Lower lobe of right lung (tissue), 2 donors: ENCODE measurements around the gene CDON. TPM values are rescaled to one million over a fixed set of nuclear protein-coding genes. Genes with fewer than 3 reads are reported as not detected.

ENCODE experiments used
- ATAC-seq, 2 donors: fragments of 200-7000 bp; cut with Tn5 transposase; one replicate each; pipeline ENCODE4 v1.9.1; 2020 to 2022; ENCODE audit warnings: mild to moderate bottlenecking in 2 of 2, moderate library complexity in 2 of 2
- DNase-seq: peaks from one replicate; pipeline ENCODE4 v3.0.0-alpha.2; 2020
- H3K27ac ChIP-seq: fragments of 200-600 bp; one replicate; pipeline ENCODE4 v1.8.0; 2022
- H3K27me3 ChIP-seq: fragments of 200-600 bp; one replicate; pipeline ENCODE4 v1.8.0; 2022; ENCODE audit warnings: low read depth
- H3K36me3 ChIP-seq: fragments of 200-600 bp; one replicate; pipeline ENCODE4 v1.8.0; 2022; ENCODE audit warnings: mild to moderate bottlenecking
- H3K4me1 ChIP-seq: fragments of 200-600 bp; one replicate; pipeline ENCODE4 v1.8.0; 2022
- H3K4me3 ChIP-seq: fragments of 200-600 bp; one replicate; pipeline ENCODE4 v1.8.0; 2022; ENCODE audit warnings: mild to moderate bottlenecking
- H3K9me3 ChIP-seq: fragments of 200-600 bp; one replicate; pipeline ENCODE4 v1.8.0; 2022
- intact Hi-C: fragments of 100-400 bp; cut with DNase I; formaldehyde crosslinking; loops from one replicate; pipeline ENCODE4 v1.11.0; 2022
- total RNA-seq: library from RNA; stranded (reverse); fragmentation: NEBNext Ultra II Directional; extraction: Animal tissue kit (Norgen Biotek cat#: 25700); gene quantifications from one replicate; pipeline ENCODE4 v1.2.1, GENCODE V29; 2021
- TF ChIP-seq, protein P1 (sequence below): fragments of 200-600 bp; IDR thresholded peaks from one replicate; pipeline ENCODE4 v1.8.0; 2022; ENCODE audit warnings: antibody characterized with exemption, mild to moderate bottlenecking
- donor health status: DM: no; HTN: yes; CAD: no; lungs with severe emphysema.

Gene CDON
- total RNA-seq, 1 donor from 2014 or later, result 18.5 TPM

DNA sequence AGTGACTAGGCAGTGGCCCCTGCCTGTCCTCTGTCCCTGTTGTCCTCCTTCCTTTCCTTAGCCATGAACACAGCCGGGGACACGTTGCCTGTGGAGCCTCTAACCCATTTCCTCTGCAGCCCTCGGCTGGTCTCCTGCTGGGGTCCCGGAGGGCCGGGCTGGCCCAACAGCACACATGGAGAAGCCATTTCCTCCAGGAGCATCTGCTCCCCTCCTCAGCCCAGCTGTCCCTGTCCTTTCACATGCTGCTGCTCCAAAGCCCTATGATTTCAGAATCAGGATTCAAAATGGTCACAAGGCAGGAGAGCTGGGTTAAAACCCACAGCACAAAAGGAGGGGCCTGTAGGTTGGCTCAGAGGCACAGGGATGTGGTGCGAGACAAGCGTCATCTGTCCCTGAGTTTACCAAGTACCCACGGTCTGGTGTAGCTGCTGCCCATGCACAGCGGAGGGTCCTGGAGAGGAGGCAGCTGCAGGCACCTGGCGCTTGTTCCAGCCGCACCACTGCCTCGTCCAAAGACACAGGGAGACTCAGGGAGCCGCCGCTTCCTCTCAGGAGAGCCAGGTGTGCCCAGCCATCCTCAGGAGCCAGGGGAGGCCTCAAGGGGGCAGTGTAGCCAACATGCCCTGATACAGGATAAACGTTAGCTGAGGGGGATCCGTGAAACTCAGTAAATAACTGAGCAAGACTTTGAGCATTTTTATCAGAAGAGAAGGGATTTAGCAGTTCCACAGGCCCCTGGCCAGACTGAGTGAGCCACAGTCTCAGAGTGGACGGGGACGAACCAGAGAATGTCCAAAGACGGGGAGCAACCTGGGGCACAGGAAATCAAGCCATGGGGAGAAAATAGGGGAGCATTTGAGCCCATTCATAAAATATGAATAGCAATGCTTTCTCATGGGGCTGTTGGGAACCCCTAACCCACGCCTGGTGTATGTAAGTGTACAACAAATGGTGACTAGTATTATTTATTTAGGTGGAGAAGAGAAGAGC lies 120.8 kb downstream of the CDON start:
- Histone ChIP-seq H3K27ac (no peak overlapping the region), H3K9me3 (no peaks in the 10 kb centered on the region), H3K36me3 (no peaks in the 10 kb centered on the region), H3K4me1 (no peaks in the 10 kb centered on the region), H3K27me3 (peaks cover 3% of the 10 kb centered on the region), H3K4me3 (no peak overlapping the region)
- TF ChIP-seq, protein P1, sequence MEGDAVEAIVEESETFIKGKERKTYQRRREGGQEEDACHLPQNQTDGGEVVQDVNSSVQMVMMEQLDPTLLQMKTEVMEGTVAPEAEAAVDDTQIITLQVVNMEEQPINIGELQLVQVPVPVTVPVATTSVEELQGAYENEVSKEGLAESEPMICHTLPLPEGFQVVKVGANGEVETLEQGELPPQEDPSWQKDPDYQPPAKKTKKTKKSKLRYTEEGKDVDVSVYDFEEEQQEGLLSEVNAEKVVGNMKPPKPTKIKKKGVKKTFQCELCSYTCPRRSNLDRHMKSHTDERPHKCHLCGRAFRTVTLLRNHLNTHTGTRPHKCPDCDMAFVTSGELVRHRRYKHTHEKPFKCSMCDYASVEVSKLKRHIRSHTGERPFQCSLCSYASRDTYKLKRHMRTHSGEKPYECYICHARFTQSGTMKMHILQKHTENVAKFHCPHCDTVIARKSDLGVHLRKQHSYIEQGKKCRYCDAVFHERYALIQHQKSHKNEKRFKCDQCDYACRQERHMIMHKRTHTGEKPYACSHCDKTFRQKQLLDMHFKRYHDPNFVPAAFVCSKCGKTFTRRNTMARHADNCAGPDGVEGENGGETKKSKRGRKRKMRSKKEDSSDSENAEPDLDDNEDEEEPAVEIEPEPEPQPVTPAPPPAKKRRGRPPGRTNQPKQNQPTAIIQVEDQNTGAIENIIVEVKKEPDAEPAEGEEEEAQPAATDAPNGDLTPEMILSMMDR, result peak; percentile 67
- ATAC-seq, result peak; percentile 73 to 85
- peak; percentile 71 for DNase-seq
- intact Hi-C loops, result no loop called here

DNA sequence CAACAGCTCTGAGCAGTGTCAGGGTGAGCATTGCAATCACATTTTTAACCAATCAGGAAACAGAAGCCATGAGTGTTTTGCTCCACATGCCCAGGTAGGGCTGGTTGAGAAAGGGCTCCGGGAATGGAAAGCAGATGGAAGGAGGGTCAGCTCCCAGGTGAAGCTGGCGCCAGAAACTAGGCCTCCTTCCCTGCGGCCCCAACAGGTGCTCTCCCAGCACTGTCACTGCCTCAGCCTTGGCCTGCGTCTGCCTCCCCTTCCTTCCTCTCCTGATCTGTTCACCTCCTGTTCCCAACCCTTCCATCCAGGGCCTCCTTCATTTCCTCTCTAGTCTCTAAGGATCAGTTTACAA lies 121.4 kb downstream of the CDON start:
- no peak overlapping the region for H3K4me3 ChIP-seq
- H3K36me3 ChIP-seq, result no peaks in the 10 kb centered on the region
- H3K27me3 ChIP-seq, result peaks cover 3% of the 10 kb centered on the region
- DNase-seq (no peak), ATAC-seq (no peak)
- no peaks in the 10 kb centered on the region for H3K4me1 ChIP-seq
- intact Hi-C loops, result no loop called here
- no peaks in the 10 kb centered on the region for H3K9me3 ChIP-seq
- no peak overlapping the region for H3K27ac ChIP-seq
- TF ChIP-seq, protein P1, result no peak

DNA sequence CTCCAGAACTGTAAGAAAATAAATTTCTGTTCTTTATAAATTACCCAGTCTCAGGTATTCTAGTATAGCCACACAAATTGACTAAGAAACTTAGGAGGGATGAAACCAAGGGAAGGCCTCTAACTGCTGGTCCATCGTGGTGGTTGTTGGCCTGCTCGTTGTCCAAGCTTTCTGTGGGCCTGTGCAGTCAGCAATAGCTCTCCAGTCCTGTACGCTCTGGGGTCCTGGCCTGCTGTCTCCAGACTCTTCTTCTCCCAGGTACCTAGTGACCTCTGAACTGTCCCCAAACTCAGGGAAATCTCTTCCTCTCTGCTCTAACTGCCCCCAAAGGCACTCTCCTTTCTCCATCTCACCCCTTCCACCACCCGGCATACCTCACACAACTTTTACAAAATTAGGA lies 122.5 kb downstream of the CDON start:
- H3K9me3 ChIP-seq, result no peaks in the 10 kb centered on the region
- TF ChIP-seq, protein P1, result no peak
- no peak overlapping the region for H3K4me3 ChIP-seq
- intact Hi-C loops, result no loop called here
- no peaks in the 10 kb centered on the region for H3K36me3 ChIP-seq
- H3K27ac ChIP-seq, result no peak overlapping the region
- H3K4me1 ChIP-seq, result no peaks in the 10 kb centered on the region
- ATAC-seq (no peak), DNase-seq (no peak)
- H3K27me3 ChIP-seq, result peaks cover 3% of the 10 kb centered on the region

DNA sequence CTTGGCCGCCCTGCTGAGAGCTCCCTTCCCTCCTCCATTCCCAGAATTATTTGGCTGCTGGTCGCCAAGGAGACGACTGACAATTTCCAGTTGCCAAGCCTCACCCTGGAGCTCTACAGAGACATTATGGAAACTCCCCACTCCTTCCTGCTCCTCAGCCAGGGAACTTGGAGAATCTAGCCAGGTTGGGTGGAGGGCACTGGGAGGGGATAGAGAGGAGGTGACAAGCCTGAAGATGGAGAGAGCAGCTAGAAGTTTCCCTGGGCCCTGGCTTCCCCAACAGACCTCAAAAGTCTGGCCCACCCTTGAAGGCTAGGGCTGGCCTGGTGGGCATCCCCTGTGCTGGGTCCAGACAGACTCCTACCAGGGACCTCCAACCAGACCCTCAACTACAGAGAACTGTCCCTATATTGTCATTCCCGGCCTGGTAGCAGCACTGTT lies 123.6 kb downstream of the CDON start:
- Histone ChIP-seq H3K27me3 (peaks cover 3% of the 10 kb centered on the region), H3K9me3 (no peaks in the 10 kb centered on the region), H3K27ac (no peak overlapping the region), H3K36me3 (no peaks in the 10 kb centered on the region), H3K4me1 (no peaks in the 10 kb centered on the region), H3K4me3 (no peak overlapping the region)
- DNase-seq, result no peak
- intact Hi-C loops, result no loop called here
- peak; percentile 56 to 59 for ATAC-seq
- TF ChIP-seq, protein P1, result no peak

DNA sequence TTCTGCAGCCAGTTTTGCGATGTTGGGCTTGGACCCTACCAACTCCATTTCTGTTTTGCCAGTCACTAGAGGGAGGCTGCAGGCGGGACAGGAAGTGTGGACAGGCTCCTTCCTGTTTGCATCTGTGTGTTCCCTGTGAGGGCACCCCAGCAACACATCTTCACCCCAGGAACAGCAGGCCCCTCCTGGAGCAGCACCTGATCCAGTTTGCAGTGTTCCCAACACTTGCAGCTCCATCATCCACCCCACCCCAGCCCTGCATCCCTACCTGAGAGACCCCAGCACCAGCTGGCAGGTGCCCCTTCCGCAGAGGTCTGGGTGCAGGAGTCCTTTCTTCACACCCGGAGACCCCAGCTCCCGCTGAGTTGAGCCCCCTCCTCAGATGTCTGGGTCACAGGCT lies 124.2 kb downstream of the CDON start:
- H3K27ac ChIP-seq, result no peak overlapping the region
- ATAC-seq (no peak), DNase-seq (no peak)
- H3K36me3 ChIP-seq, result no peaks in the 10 kb centered on the region
- TF ChIP-seq, protein P1, result no peak
- no peaks in the 10 kb centered on the region for H3K4me1 ChIP-seq
- intact Hi-C loops, result no loop called here
- no peak overlapping the region for H3K4me3 ChIP-seq
- peaks cover 3% of the 10 kb centered on the region for H3K27me3 ChIP-seq
- no peaks in the 10 kb centered on the region for H3K9me3 ChIP-seq
